ENCODE results near the gene LAMC2.

GRCh38 chr1:183147735-183148134 lies 38.3 kb upstream of the LAMC2 start:
- TF ChIP-seq CTCF (conservative IDR thresholded peaks at IDR 0.05; ENCODE audit: low read depth, low read length) (no peak), EZH2 (IDR thresholded peaks at IDR 0.05; ENCODE audit: borderline replicate concordance, low read depth, low read length, poor library complexity, severe bottlenecking) (no peak)

All from A673 (cell line).